Endothelial cell of umbilical vein (primary cell): ENCODE results near the gene RPS27. TPM values are rescaled to one million over a fixed set of nuclear protein-coding genes. Genes with fewer than 3 reads are reported as not detected.

ENCODE experiments used
- BruUV-seq: library from RNA; stranded (reverse); fragments of 400-500 nt; replicated peaks from 2 replicates; lab custom pipeline; 2021; lab: Mats Ljungman, UMichigan
- CTCF ChIA-PET: fragments of 300-600, 350-600 bp; sonication (Branson Sonifier 250); formaldehyde crosslinking; loops from one replicate; lab custom pipeline; 2021; ENCODE audit warnings: antibody characterized with exemption, inconsistent platforms; lab: Charles Lee
- POLR2A ChIA-PET: fragments of 300-600, 350-600 bp; sonication (Branson Sonifier 250); formaldehyde crosslinking; loops from one replicate; lab custom pipeline; 2021; ENCODE audit warnings: antibody characterized with exemption, inconsistent platforms; lab: Charles Lee
- DNase-seq: peaks from one replicate; pipeline ENCODE4 v3.0.0-alpha.2; 2011; ENCODE audit warnings: low read depth, low spot score
- FAIRE-seq: peaks from 2 replicates; lab custom pipeline; 2011; peaks lifted over from hg19 to GRCh38; lab: Jason Lieb, UNC
- H2AFZ ChIP-seq: 2 replicates; pipeline ENCODE4 v1.6.0; 2012; ENCODE audit warnings: low read depth, low read length, control low read depth, inconsistent platforms
- H3K27ac ChIP-seq: 2 replicates; pipeline ENCODE4 v1.5.1; 2011; ENCODE audit warnings: low read depth, mild to moderate bottlenecking, control low read depth, low read length, moderate library complexity; ENCODE audit not compliant: insufficient read depth
- H3K27me3 ChIP-seq, 2 experiments: 2 replicates each; pipeline versions ENCODE4 v1.6.0 to v1.6.1; 2011; ENCODE audit warnings: low read length in 2 of 2, mixed read lengths in 1 of 2; ENCODE audit not compliant: control insufficient read depth in 2 of 2, insufficient read depth in 2 of 2
- H3K36me3 ChIP-seq, 2 experiments: 2 replicates in 1 of 2; 3 replicates in 1 of 2; pipeline ENCODE4 v1.5.1; 2011; ENCODE audit warnings: low read length in 2 of 2, mild to moderate bottlenecking in 1 of 2, moderate library complexity in 1 of 2; ENCODE audit not compliant: control insufficient read depth in 2 of 2, insufficient read depth in 2 of 2; ENCODE audit errors: extremely low read depth in 1 of 2
- H3K4me1 ChIP-seq: 3 replicates; pipeline ENCODE4 v1.5.1; 2011; ENCODE audit warnings: mild to moderate bottlenecking, low read length; ENCODE audit not compliant: control insufficient read depth, insufficient read depth; ENCODE audit errors: extremely low read depth
- H3K4me2 ChIP-seq: 2 replicates; pipeline ENCODE4 v1.6.1; 2011; ENCODE audit warnings: low read length, control low read depth, mixed read lengths; ENCODE audit not compliant: insufficient read depth
- H3K4me3 ChIP-seq, 3 experiments: fragments of 200-600 bp in 1 of 3; sonication (generic), shearing (Covaris generic) in 1 of 3; replicated peaks in 1 of 3; 2 replicates each; pipeline ENCODE4 v1.5.1; 2011 to 2016; ENCODE audit warnings: control low read depth in 3 of 3, low read length in 3 of 3, mild to moderate bottlenecking in 2 of 3, inconsistent platforms in 1 of 3, low read depth in 1 of 3, moderate library complexity in 1 of 3; ENCODE audit not compliant: insufficient read depth in 1 of 3
- H3K79me2 ChIP-seq: 2 replicates; pipeline ENCODE4 v1.6.0; 2012; ENCODE audit warnings: low read length, inconsistent platforms; ENCODE audit not compliant: control insufficient read depth, insufficient read depth
- H3K9ac ChIP-seq: replicated peaks from 2 replicates; pipeline ENCODE3; 2011; ENCODE audit warnings: low read length, control low read depth; ENCODE audit not compliant: insufficient read depth; ENCODE audit errors: extremely low read depth
- H3K9me1 ChIP-seq: replicated peaks from 3 replicates; pipeline ENCODE4 v1.6.0; 2011; ENCODE audit warnings: mild to moderate bottlenecking, low read length; ENCODE audit not compliant: control insufficient read depth, insufficient read depth; ENCODE audit errors: extremely low read depth
- H3K9me3 ChIP-seq: replicated peaks from 2 replicates; pipeline ENCODE4 v1.5.1; 2012; ENCODE audit warnings: low read length, inconsistent platforms; ENCODE audit not compliant: control insufficient read depth, insufficient read depth
- H4K20me1 ChIP-seq: replicated peaks from 2 replicates; pipeline ENCODE3; 2011; ENCODE audit warnings: mild to moderate bottlenecking, low read length; ENCODE audit not compliant: control insufficient read depth, insufficient read depth; ENCODE audit errors: extremely low read depth
- CTCF ChIP-seq, 2 donors: IDR thresholded peaks; 1 replicate in 1 of 2; 2 replicates in 1 of 2; pipeline ENCODE4 v1.5.1; 2011; ENCODE audit warnings: low read length in 2 of 2, mild to moderate bottlenecking in 2 of 2, moderate library complexity in 2 of 2, control low read depth in 1 of 2, inconsistent platforms in 1 of 2, low read depth in 1 of 2; ENCODE audit not compliant: insufficient read depth in 1 of 2; ENCODE audit errors: extremely low read depth in 1 of 2
- EZH2 ChIP-seq: IDR thresholded peaks from 2 replicates; pipeline ENCODE4 v1.6.1; 2012; ENCODE audit warnings: borderline replicate concordance, low read depth, mild to moderate bottlenecking, moderate library complexity, low read length, inconsistent platforms; ENCODE audit not compliant: severe bottlenecking
- FOS ChIP-seq: IDR thresholded peaks from 2 replicates; pipeline ENCODE4 v1.6.1; 2011; ENCODE audit warnings: mild to moderate bottlenecking, low read length, moderate library complexity, borderline replicate concordance; ENCODE audit not compliant: insufficient read depth
- GATA2 ChIP-seq: IDR thresholded peaks from 2 replicates; pipeline ENCODE4 v1.7.0; 2011; ENCODE audit warnings: low read depth, mild to moderate bottlenecking, moderate library complexity, mixed read lengths, low read length; ENCODE audit not compliant: insufficient read length, insufficient read depth
- JUN ChIP-seq: IDR thresholded peaks from 2 replicates; pipeline ENCODE4 v1.6.1; 2011; ENCODE audit warnings: borderline replicate concordance, low read depth; ENCODE audit not compliant: insufficient read length, insufficient read depth
- MAX ChIP-seq: IDR thresholded peaks from 2 replicates; pipeline ENCODE4 v1.6.1; 2011; ENCODE audit not compliant: insufficient read depth, insufficient read length
- MYC ChIP-seq: IDR thresholded peaks from one replicate; pipeline ENCODE4 v1.6.1; 2011; ENCODE audit warnings: mild to moderate bottlenecking, low read depth, low read length
- POLR2A ChIP-seq: IDR thresholded peaks from 2 replicates; pipeline ENCODE4 v1.6.1; 2012; ENCODE audit warnings: low read depth, mild to moderate bottlenecking, control low read depth, low read length
- dilution Hi-C: fragments of 300-500 bp; cut with MboI; formaldehyde crosslinking; loops from one replicate; pipeline ENCODE4 v1.15.0; 2019; ENCODE audit warnings: low sequenced_read_pairs; ENCODE audit not compliant: extremely low pct_ligation_motif_present
- intact Hi-C: fragments of 100-400 bp; cut with micrococcal nuclease; formaldehyde crosslinking; loops from one replicate; pipeline ENCODE4 v1.10.0; 2022
- polyA plus RNA-seq, 4 experiments: library from polyadenylated mRNA; depleted of rRNA in 3 of 4; stranded (reverse) in 3 of 4; unstranded in 1 of 4; fragments of >200 nt; gene quantifications; 2 replicates each; pipeline versions ENCODE4 v1.2.1 to v1.2.3, GENCODE V29; 2011 to 2012; ENCODE audit warnings: missing spikeins in 1 of 4
- total RNA-seq: library from RNA; stranded (reverse); gene quantifications from 2 replicates; pipeline ENCODE4 v1.2.3, GENCODE V29; 2021

The RPS27 gene
- total and polyA plus RNA-seq, 2 donors (not counting 3 experiments of a cell fraction or from before 2014, with no cell fraction given), result 1,120 to 1,521 TPM

DNA sequence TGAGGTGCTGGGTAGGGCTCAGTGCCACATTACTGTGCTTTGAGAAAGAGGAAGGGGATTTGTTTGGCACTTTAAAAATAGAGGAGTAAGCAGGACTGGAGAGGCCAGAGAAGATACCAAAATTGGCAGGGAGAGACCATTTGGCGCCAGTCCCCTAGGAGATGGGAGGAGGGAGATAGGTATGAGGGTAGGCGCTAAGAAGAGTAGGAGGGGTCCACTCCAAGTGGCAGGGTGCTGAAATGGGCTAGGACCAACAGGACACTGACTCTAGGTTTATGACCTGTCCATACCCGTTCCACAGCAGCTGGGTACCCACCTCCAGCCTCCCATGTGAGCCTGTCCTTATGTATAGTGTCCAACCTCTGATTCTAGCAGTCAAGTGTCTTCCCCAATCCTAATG, 31.1 kb upstream of the RPS27 start:
- TF ChIP-seq MAX (no peak), POLR2A (no peak), GATA2 (no peak), MYC (no peak), CTCF (IDR thresholded peaks at IDR 0.05; ENCODE audit: extremely low read depth in 1 of 2, insufficient read depth in 1 of 2, low read depth in 1 of 2, low read length in 2 of 2) (no peak), JUN (no peak), FOS (no peak), EZH2 (no peak)
- intact Hi-C loops, result no loop called here
- no peak overlapping the region for H2AFZ ChIP-seq
- no peak overlapping the region for H3K4me3 ChIP-seq
- H3K9me1 ChIP-seq, result no peaks in the 10 kb centered on the region
- ChIA-PET POLR2A (interaction anchor here (0.9 kb wide), 1 partner anchor 13 kb away, joined by 5 read pairs; the partner anchor contains the start of gene DENND4B), CTCF (interaction anchor here (0.6 to 4.2 kb wide), 4 partner anchors 8 to 163 kb away, joined by 3 to 25 read pairs (median 7); partner anchors contain the start of genes CREB3L4, DENND4B and JTB)
- H3K9ac ChIP-seq, result no peak overlapping the region
- H3K79me2 ChIP-seq, result peaks cover 40% of the 10 kb centered on the region
- no peaks in the 10 kb centered on the region for H3K9me3 ChIP-seq
- no TSS peak for BruUV-seq
- FAIRE-seq (no peak), DNase-seq (no peak)
- peaks cover 43% of the 10 kb centered on the region for H3K4me1 ChIP-seq
- dilution Hi-C loops, result no loop called here
- peaks cover 0 to 13% of the 10 kb centered on the region in 2 experiments for H3K36me3 ChIP-seq
- no peaks in the 10 kb centered on the region for H4K20me1 ChIP-seq
- H3K27ac ChIP-seq, result no peak overlapping the region
- no peak overlapping the region for H3K4me2 ChIP-seq
- H3K27me3 ChIP-seq, result no peaks in the 10 kb centered on the region
